ENCODE results near the gene DECR2.
"Not testable (repeated sequence)": the region's sequence is repeated elsewhere in the genome, so short reads cannot be mapped to it uniquely, and the experiment has no call there.

DECR2 gene

GRCh38 chr16:379961-380761 lies 21.5 kb upstream of the DECR2 start:
- FAIRE-seq (no peak), DNase-seq (ENCODE audit: insufficient read length, low spot score) (no peak)
- no peak for TF ChIP-seq POLR2A (IDR thresholded peaks at IDR 0.05; ENCODE audit: low read depth, low read length)

GRCh38 chr16:380762-381011 lies 21.0 kb upstream of the DECR2 start:
- no peak for FAIRE-seq

GRCh38 chr16:381012-381788 lies 20.5 kb upstream of the DECR2 start:
- FAIRE-seq (no peak), DNase-seq (ENCODE audit: insufficient read length, low spot score) (no peak)
- TF ChIP-seq POLR2A (IDR thresholded peaks at IDR 0.05; ENCODE audit: low read depth, low read length) = no peak

More at GRCh38 chr16:380762-381011, 21.0 kb upstream of the DECR2 start:
- TF ChIP-seq POLR2A (IDR thresholded peaks at IDR 0.05; ENCODE audit: low read depth, low read length) = no peak
- DNase-seq (ENCODE audit: insufficient read length, low spot score) = no peak

DNA sequence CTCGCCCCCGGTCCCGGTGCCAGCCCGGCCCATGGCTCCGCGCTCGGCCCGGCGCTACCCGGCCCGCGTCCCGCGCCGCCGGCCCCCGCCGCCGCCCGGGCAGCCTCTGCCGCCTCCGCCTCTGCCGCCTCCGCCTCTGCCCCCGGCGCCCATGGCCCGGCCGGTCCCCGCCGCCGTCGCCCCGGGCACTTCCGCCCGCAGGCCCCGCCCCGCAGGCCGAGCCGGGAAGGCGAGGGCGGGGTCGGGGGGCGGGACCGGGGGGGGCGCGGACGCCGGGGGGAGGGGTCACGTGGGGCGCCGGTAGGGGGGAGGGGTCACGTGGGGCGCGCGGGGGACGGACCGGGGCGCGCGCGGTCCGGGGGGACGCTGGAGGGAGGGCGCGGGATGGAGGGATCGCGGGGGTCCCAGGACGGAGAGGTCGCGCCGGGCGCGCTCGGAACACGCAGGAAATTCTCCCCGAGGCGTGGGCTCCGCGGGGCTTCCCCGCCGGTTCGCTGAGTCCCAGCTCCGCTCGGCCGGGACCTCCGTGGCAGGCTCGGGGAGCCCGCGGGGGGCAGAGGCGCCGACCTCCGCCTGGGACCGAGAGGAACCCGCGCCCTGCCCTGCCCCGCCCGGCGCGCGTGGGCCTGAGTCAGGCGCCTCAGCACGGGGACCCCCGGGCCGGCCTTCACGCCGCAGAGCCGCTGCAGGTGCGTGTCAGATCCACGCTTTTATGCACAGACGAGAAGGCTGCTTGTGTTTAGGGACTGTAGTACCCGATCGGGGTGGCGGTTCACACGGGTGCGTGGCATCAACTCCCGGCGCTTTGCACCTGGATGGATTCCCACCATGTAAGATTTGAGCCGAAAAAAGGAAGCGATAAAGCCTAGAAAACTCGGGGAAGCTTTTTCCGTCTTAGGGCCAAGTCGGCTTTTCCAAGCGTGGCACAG lies 19.6 kb upstream of the DECR2 start, which contains the start of gene PGAP6:
Gene PGAP6 (minus strand): TSS at position 190 of the 929 bp plus-strand sequence. CDS start 157 bp downstream, at position 33.
- peak; percentile 71 for TF ChIP-seq POLR2A (IDR thresholded peaks at IDR 0.05; ENCODE audit: low read depth, low read length)
- FAIRE-seq (no peak), DNase-seq (ENCODE audit: insufficient read length, low spot score) (peak; percentile 70)

- DNase-seq (ENCODE audit: insufficient read length, low spot score) (no peak), FAIRE-seq (no peak)
- no peak for TF ChIP-seq POLR2A (IDR thresholded peaks at IDR 0.05; ENCODE audit: low read depth, low read length)
These were observed 18.2 kb upstream of the DECR2 start for GRCh38 chr16:383326-384051.

- FAIRE-seq = no peak
These were observed 15.0 kb upstream of the DECR2 start for GRCh38 chr16:386641-387156.

GRCh38 chr16:387761-388666 lies 13.7 kb upstream of the DECR2 start:
- FAIRE-seq = not testable (repeated sequence)

More at GRCh38 chr16:386641-387156, 15.0 kb upstream of the DECR2 start:
- no peak for DNase-seq (ENCODE audit: insufficient read length, low spot score)
- TF ChIP-seq POLR2A (IDR thresholded peaks at IDR 0.05; ENCODE audit: low read depth, low read length) = no peak

GRCh38 chr16:389352-389751 lies 12.3 kb upstream of the DECR2 start:
- no peak for TF ChIP-seq POLR2A (IDR thresholded peaks at IDR 0.05; ENCODE audit: low read depth, low read length)
- DNase-seq (ENCODE audit: insufficient read length, low spot score) (no peak), FAIRE-seq (no peak)

More at GRCh38 chr16:387761-388666, 13.7 kb upstream of the DECR2 start:
- DNase-seq (ENCODE audit: insufficient read length, low spot score) = not testable (repeated sequence)

GRCh38 chr16:391885-392335 lies 9.8 kb upstream of the DECR2 start:
- no peak for TF ChIP-seq POLR2A (IDR thresholded peaks at IDR 0.05; ENCODE audit: low read depth, low read length)
- DNase-seq (ENCODE audit: insufficient read length, low spot score) (peak; percentile 80), FAIRE-seq (no peak)

- no peak for FAIRE-seq
- no peak for DNase-seq (ENCODE audit: insufficient read length, low spot score)
- TF ChIP-seq POLR2A (IDR thresholded peaks at IDR 0.05; ENCODE audit: low read depth, low read length) = no peak
These were observed 9.1 kb upstream of the DECR2 start for GRCh38 chr16:392450-393030.

- no peak for DNase-seq (ENCODE audit: insufficient read length, low spot score)
- TF ChIP-seq POLR2A (IDR thresholded peaks at IDR 0.05; ENCODE audit: low read depth, low read length) = no peak
- FAIRE-seq = no peak
These were observed 5.5 kb upstream of the DECR2 start for GRCh38 chr16:396199-396598.

DNA sequence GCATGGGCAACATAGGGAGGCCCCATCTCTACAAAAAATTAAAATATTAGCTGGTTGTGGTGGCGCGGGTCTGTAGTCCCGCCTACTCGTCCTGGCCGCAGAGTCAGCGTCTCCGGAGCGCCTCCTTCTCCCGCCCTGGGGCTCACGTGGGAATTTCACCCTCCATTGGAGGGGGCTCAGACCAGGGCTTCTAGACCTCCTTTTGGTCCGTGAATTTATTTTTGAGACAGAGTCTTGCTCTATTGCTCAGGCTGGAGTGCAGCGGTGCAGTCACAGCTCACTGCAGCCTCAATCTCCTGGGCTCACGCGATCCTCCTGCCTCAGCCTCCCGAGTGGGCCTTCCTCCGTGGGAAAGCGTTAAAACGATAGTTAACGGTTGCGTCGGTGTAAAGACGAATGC lies 5.1 kb upstream of the DECR2 start:
- DNase-seq (ENCODE audit: insufficient read length, low spot score) = peak; percentile 74
- no peak for TF ChIP-seq POLR2A (IDR thresholded peaks at IDR 0.05; ENCODE audit: low read depth, low read length)
- FAIRE-seq = no peak
